GM19397 (cell line): ENCODE measurements around the gene TMPRSS3.
"Not testable (repeated sequence)": the region's sequence is repeated elsewhere in the genome, so short reads cannot be mapped to it uniquely, and the experiment has no call there.

ENCODE experiments used
- ATAC-seq: cut with Tn5 transposase; IDR thresholded peaks from one replicate; pipeline ENCODE4 v1.9.1; 2021; ENCODE audit warnings: mild to moderate bottlenecking, moderate library complexity; ENCODE audit not compliant: unreplicated experiment

Gene TMPRSS3

DNA sequence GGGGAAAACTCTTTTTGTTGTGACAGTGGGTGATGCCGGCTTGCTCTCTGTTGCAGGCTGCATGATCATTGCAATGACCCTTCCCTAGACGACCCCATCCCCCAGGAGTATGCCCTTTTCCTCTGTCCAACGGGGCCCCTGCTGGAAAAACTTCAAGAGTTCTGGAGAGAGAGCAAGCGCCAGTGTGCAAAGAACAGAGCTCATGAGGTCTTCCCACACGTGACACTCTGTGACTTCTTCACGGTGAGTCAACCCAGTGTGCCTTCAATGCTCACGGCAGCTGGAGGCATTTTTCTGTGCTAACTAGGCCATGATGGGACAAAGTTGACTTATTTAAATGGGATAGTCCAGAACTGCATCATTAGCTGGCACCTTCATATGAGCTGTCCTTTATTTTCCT is 13.5 kb upstream of the TMPRSS3 start:
- ATAC-seq: no peak

DNA sequence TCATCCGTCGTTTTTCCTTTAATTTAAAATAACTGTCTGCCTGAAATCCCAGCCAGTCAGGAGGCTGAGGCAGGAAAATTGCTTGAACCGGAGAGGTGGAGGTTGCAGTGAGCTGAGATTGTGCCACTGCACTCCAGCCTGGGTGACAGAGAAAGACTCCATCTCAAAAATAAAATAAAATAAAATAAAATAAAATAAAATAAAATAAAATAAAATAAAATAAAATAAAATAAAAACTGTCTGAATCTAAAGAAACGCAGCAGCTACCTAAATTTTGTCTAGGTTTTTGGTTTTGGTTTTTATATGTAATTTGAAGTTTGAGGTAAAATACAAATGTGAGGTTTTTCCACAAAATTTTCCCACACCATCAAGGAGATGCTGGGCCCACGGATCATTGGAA is 12.9 kb upstream of the TMPRSS3 start:
- not testable (repeated sequence) for ATAC-seq

DNA sequence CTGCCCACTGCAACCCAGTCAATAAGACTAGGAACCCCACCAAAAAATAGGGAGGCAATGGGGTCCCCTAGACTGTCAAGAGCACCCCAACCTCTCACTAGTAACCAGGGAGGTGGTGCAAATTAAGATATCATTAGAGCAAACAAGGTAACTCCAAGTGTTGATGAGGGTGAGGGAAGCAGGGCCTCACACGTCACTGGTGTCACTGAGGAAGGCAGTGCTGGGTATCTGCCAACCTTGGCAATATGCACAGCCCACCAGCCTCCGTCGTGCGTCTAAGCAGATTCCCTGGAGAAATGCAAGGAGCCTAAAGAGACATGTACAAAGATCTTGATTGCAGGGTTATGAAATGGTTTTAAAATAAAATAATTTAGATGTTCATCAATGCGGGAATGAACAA is 11.6 kb upstream of the TMPRSS3 start:
- no peak for ATAC-seq

DNA sequence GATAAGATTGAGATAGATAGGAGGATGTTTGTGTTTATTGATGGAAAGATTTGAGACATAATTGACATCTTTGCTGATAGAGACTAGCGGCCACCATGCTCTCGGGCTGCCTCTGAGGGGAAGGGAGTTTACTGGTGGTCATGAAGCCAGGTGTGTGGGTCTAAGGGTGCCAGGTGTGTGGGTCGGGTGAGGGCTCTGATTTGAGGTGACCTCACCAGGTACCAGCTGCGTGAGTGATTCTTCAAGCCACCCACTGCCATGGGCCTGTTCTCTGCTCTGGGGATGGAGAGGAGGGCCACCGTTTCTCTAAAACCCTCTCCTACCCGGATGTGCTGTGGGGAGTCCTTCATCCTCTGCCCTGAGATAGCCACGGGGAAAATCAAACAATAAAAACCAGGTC is 11.0 kb upstream of the TMPRSS3 start:
- ATAC-seq: no peak

DNA sequence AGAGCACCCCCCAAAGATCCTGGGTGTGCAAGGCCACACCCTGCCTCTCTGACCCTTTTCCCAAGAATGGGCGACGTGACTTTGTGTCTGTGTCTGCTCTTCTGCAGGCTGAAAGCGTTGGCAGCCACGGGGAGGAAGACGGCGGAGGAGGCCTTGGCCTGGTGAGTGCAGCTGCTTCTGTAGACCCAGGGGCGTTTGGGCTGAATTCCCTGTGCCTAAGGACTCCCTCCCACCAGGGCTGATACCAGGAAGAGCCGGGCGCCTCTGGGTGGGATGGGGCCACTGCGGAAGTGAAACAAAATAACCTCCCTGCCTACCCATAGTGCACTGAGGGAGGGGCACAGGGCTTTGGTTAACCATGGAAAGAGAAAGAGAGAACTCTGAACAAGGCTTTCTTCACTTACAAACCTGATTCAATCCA is 10.4 kb upstream of the TMPRSS3 start:
- ATAC-seq: no peak

DNA sequence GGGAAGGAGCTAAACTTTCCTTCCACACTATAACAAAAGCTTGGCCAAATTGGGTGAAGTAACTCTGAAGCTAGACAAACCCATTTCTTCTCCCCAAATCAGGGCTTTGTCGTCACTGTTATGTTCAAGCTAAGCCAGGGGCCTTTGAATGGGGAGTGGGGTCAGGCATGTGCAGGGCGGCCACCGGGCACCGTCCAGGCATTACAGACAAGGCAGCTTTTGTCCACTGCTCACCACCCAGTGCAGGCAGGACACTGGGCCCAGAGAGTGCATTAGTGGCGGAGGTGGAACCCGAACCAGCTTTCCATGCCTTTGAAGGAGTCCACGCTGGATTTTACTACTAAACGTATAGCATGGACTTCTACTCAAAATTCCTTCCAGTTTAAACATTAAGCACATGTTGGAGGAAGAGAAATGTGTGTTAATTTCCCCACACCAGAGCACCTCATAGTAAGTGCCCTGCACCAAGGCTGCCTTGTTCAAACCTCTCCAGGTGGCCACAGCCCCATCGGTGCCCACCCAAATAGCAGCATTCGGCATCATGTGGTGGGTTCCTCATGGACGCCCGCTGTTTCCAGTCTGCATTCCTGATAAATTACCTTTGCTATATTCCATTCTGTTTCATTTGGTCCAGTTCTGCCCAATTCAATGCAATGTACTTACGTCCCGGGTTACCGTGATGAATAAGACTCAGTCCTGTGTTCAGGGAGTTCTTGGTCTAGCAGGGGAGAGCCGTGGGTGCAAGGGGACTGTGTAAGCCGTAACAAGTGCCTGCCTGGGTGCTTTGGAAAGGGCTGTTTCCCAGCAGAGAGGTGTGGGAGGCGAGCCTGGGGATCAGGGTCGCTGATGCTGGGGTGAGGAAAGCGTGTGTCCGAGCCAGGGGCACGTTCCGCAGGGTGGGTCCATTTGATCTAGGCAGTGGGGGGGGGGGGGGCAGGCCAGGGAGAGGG is 9.5 kb upstream of the TMPRSS3 start:
- no peak for ATAC-seq

DNA sequence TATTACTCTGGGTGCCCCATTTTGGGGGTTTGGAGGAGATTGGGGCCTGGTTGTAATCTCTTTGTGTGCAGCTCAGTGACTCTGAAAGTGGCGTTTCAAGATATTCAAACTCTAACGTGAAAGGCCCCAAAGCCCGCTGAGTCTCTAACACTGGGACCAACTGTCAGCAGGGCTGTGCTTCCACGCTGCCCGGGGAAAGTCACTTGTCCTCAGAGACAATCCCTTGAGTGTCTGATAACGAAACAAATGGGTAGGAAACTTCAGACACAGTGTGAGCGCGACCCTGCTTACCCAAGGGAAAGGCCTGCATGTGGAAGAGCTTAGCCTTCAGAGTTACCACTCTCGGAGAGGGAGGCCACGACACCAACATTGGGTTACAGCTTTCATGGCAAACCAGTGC is 8.7 kb upstream of the TMPRSS3 start:
- ATAC-seq: no peak

DNA sequence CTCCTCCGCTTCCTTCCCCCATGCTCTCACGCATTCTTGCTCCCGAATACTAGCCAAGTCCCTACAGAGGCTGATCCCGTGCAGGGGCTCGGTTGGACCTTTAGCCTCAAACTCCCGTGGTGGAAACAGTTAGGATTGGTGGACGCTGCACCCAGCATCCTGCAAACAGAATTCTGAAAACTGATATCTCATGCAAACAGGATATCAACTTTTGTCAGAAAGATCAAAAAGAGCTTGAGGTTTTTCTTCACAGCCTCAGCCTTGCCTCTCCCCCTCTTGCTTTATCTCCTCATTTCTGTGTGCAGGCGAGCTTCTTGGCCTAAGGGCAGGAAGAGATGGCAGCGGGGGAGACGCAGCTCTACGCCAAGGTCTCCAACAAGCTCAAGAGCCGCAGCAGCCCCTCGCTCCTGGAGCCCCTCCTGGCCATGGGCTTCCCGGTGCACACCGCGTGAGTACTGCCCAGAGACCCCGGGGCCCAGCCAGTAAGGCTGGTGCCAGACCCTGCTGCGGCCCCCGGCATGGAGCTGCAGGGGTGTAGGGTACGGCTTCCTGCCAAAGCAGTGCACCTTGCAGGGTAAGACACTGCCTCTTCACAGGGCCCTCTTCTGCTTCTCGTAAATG is 7.9 kb upstream of the TMPRSS3 start, which contains the start of gene UBASH3A:
Gene UBASH3A (plus strand): TSS at position 292 of the 621 bp plus-strand sequence. CDS start 44 bp downstream, at position 336.
- no peak for ATAC-seq

DNA sequence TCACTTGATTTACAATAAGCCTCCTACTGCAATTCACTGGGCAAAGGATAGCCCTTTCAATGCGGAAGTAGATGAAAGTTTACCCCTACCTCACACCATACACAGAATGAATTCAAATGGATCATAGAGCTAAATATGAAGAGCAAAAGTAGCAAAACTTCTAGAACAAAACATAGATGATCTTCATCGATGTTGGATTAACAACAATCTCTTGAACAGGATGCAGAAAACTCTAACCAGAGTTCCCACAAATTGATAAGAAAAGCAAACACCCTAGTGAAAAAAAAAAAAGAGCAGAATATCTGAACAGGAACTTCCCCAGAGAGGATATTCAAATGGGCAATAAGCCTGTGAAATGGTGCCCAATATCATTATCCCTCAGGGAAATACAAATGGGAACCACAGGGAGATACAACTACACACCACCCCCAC is 6.0 kb upstream of the TMPRSS3 start:
- no peak for ATAC-seq

DNA sequence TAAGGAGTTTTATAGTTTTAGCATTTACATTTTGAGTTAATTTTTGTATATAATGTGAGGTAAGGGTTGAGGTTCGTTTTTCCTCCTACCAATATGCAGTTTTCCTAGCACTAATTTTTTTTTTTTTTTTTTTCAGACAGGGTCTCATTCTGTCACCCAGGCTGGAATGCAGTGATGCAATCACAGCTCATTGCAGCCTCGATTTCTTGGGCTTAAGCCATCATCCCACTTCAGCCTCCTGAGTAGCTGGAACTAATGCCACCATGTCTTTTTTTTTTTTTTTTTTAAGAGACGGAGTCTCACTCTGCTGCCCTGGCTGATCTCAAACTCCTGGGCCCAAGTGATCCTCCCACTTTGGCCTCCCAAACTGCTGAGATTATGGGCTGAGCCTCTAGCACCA is 5.3 kb upstream of the TMPRSS3 start:
- ATAC-seq: no peak

DNA sequence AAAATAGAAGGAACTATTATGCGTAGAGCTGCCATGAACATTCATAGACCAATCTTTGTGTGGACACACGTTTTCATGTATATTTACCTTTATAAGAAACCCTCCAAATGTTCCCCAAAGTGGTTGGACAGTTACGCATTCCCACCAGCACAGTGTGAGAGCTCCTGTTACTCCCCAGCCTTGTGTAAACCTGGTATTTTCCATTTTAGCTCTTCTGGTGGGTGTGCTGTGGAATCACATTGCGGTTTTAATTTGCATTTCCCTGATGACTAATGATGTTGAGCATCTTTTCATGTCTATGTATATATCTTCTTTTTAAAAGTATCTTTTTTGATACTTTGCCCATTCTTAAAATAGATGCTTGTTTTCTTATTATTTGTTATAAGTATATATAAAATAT is 4.7 kb upstream of the TMPRSS3 start:
- ATAC-seq: no peak

DNA sequence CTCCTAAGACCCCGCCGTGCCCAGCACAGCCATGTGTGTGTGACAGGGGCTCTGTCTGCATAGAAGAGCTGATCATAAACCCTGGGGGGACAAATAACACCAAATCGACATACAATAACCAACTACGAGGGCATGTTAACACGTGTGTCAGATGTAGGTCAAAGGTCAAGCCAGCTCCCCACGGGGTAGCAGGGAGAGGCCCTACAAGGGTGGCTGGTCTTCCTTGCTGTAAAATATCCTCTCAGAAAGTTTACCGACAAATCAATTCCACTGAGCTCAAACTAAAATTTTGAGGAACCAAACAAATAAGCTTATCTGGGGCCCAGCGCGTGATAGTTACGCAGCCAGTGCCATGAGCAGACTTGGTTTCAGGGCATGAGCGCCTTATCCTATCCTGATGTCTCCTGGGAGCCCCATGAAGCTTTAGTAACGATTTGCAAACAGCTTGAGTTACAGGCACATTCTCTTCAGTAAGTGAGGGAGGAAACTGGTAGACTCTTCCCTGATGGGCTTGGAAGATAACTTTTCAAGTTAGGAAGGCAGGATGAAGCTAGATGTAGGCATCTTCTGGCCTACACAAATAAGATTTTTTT is 2.7 kb upstream of the TMPRSS3 start:
- ATAC-seq: no peak

DNA sequence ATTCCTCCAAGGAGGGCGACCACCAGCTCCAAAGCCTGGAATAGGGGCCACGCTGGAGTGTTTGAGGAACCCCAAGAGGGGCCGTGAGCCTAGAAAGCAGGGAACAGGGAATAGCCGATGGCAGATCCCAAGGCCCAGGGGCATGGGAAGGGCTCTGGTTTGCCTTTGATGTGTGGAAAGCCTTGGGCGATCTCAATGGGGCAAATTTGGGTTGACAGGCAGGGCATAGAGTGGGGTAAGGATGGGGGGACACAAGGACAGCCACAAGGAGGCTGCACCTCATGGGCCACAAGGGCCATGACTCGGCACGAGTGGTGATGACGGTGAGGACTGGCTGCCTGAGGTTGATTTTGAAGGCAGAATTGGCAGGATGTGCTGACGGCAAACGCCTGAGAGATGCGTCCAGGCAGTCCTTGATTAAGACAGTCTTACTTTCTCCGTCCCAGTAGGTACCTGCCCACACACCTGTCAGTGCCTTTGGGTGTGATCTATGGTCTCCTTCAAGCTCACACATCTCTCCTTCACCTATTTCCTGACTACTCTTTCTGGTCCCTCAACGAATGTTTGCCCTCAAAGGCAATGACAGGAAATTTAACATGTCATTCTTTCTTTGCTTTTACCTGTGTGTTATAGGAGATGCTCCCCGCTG is 2.0 kb upstream of the TMPRSS3 start:
- ATAC-seq: no peak

DNA sequence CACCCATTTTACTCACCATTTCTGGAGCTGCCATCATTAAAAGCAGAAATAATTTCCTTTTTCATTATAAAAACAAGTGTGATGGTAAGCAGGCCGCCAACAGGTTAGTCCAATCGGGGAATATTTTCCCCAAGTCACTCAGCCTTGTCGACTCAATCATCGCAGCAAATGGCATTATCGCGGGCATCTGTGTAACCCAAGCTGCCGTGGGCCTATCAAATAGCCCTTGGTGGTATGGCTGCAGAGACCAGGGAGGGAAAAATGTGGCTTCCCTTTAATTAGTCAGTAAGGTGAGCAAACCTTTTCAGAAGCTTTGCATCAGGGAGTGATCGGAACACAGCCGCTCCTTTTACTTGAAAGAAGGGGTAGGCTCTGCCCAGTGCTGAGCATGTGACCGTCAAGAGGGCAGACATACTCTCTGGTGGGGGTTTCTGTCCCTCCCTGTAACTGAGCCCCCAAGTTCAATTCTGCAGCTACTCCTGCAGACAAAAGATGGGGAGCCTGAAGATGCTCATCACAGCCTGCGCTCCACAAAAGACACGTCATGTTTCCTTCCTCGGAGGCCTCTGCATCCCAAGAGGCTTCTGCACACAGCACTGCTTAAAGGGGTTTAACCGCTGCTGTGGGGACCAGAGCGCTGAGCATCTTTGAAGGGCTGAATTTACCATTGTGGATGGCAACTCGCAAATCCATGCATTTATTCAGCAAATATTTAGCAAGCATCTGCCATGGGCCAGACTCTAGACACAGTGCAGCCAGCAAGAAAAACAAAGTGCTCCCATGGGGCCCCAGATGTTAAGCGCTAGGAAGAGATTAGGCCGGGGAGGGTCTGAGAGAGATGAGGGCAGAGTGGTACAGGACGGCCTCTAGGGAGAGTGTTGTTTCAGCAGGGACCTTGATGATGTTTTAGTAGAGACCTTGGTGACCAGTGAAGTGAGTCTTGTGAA is 1.2 kb upstream of the TMPRSS3 start:
- no peak for ATAC-seq

DNA sequence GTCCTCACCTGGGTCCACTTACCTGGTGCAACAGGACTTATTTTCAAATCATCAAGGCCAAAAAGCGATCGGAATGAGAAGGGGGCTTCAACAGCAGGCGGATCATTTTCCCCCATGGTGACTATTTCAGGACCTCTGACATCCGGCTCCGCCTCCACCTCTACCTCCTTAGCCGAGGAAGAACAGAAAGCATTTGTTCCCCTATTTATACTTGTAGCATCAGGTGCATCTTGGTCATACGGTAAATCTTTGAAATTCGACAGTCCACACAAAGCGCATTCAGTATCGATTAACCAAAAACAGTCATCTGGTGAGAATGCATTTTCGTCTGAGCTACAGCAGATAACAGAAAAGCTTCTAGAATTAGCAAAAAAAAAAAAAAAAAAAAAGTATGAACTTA is 550 bp downstream of the TMPRSS3 start:
- ATAC-seq: no peak

DNA sequence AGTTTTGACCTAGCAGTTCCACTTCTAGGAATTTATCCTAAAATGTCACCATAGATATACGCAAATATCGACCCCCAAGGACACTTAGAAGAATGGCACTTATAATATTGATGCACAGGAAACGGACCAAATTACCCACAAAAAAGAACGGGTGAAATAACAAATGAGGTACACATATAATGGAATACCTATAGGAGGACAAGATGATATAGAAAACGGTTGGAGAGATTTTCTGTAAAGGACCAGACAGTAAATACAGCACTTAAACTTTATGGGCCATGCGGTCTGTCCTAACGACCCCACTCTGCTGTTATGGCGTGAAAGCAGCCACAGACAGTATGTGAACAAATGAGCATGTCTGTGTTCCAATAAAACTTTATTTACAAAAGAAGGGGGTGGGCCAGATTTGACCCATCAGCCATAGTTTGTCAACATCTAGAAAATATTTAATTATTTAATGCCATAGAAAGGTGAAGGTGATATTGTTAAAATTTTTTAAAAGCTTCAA is 2.4 kb downstream of the TMPRSS3 start:
- ATAC-seq: no peak

DNA sequence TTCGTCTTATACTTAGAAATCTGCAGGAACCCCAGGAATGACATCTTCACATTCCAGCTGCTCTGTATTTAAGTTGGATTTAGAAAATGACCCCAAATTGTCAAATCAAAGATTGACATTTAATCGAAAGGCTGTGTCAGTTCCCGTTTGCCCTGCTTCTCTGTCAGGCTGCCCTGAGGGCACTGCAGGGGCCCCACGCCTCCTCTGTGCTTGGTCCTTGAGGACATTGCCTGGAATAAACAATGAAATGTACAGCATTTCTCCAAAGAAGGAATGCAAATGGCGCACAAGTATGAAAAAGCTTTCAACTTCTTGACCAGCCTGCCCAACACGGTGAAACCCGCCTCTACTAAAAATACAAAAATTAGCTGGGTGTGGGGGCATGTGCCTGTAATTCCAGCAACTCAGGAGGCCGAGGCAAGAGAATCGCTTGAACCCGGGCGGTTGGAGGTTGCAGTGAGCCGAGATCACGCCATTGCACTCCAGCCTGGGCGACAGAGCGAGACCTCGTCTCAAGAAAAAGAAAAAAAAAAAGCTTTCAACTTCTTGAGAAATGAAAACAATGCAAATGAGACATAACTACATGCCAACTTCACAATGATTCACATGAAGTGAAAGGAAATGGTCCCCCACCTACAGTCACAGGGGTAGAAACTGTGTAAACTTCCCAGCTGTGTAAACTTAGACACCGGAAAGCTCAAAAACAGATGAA is 3.0 kb downstream of the TMPRSS3 start:
- no peak for ATAC-seq

DNA sequence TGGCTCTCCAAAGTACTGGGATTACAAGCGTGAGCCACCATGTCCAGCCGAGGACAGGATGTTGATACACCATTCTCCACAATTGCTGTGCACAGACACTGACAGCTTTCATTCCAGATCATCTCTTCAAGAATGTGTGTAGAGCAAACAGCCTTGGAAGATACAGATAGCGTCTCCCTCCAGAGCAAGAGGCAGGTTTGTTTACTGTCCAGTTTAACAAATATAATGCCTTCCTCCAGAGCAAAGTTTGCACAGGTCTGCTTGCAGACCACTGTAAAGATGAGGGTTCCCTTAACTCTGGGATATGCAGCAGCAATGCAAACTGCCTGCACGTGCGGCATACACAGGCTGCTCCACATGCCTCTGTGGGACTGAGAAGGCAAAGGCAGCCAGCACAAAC is 4.6 kb downstream of the TMPRSS3 start:
- no peak for ATAC-seq

DNA sequence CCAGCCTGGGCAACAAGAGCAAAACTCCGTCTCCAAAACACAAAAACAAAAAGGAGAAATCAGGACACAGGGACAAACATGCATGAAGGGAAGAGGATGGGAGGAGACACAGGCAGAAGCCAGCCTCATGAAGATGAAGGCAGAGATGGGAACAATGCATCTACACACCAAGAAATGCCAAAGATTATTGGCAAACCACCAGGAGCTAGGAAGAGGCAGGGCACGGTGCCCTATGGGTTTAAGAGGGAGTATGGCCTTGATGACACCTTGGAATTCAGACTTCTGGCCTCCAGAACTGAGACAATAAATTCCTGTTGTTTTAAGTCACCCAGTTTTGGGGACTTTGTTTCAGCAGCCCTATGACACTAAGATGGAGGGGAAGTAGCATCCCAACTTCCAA is 5.2 kb downstream of the TMPRSS3 start:
- no peak for ATAC-seq
